GM12801 (cell line): ENCODE data around the gene CCL16.

Source experiments
- CTCF ChIP-seq: IDR thresholded peaks from one replicate; pipeline ENCODE4 v1.5.1; 2011; ENCODE audit warnings: control low read depth; ENCODE audit not compliant: insufficient read length; ENCODE audit errors: extremely low read depth

The CCL16 gene

GRCh38 chr17:35932586-35932985 is 48.7 kb downstream of the CCL16 start:
- TF ChIP-seq CTCF, result no peak

- TF ChIP-seq CTCF, result no peak
These were observed 49.4 kb downstream of the CCL16 start for GRCh38 chr17:35931794-35932425.

GRCh38 chr17:35930211-35931065 is 50.9 kb downstream of the CCL16 start, which contains the start of gene RDM1:
RDM1 (minus strand) TSS chr17:35930773; CDS start chr17:35930727, 46 bp downstream.
- no peak for TF ChIP-seq CTCF

GRCh38 chr17:35927714-35928113 is 53.6 kb downstream of the CCL16 start:
- TF ChIP-seq CTCF, result no peak
